HG02884 (cell line): ENCODE results near the gene CUBN.

Experiments used
- ATAC-seq: cut with Tn5 transposase; IDR thresholded peaks from one replicate; pipeline ENCODE4 v1.9.1; 2021; ENCODE audit warnings: mild to moderate bottlenecking, moderate library complexity; ENCODE audit not compliant: unreplicated experiment

Gene CUBN

GRCh38 chr10:16992611-16993119, 136.9 kb downstream of the CUBN start:
- ATAC-seq = no peak

GRCh38 chr10:16991011-16991410, 138.6 kb downstream of the CUBN start:
- no peak for ATAC-seq

GRCh38 chr10:16989826-16990293, 139.8 kb downstream of the CUBN start:
- ATAC-seq = no peak

GRCh38 chr10:16988900-16989299, 140.7 kb downstream of the CUBN start:
- no peak for ATAC-seq

- ATAC-seq = no peak
Observed at GRCh38 chr10:16987976-16988610, 141.5 kb downstream of the CUBN start.

GRCh38 chr10:16987206-16987621, 142.4 kb downstream of the CUBN start:
- no peak for ATAC-seq

GRCh38 chr10:16986406-16987205, 143.0 kb downstream of the CUBN start:
- ATAC-seq = no peak

- ATAC-seq = no peak
Observed at GRCh38 chr10:16986082-16986405, 143.6 kb downstream of the CUBN start.

- ATAC-seq = no peak
Observed at GRCh38 chr10:16984242-16984641, 145.4 kb downstream of the CUBN start.

- no peak for ATAC-seq
Observed at GRCh38 chr10:16976803-16977202, 152.8 kb downstream of the CUBN start.

- no peak for ATAC-seq
Observed at GRCh38 chr10:16975188-16975587, 154.4 kb downstream of the CUBN start.

GRCh38 chr10:16968416-16969041, 161.1 kb downstream of the CUBN start:
- no peak for ATAC-seq

- no peak for ATAC-seq
Observed at GRCh38 chr10:16967866-16968415, 161.7 kb downstream of the CUBN start.

- ATAC-seq = no peak
Observed at GRCh38 chr10:16966991-16967865, 162.4 kb downstream of the CUBN start.

- no peak for ATAC-seq
Observed at GRCh38 chr10:16965740-16966447, 163.7 kb downstream of the CUBN start.

GRCh38 chr10:16965344-16965616, 164.3 kb downstream of the CUBN start:
- ATAC-seq = no peak

- ATAC-seq = no peak
Observed at GRCh38 chr10:16964576-16965343, 164.9 kb downstream of the CUBN start.

- no peak for ATAC-seq
Observed at GRCh38 chr10:16960551-16960950, 169.1 kb downstream of the CUBN start.

GRCh38 chr10:16957038-16957437, 172.6 kb downstream of the CUBN start:
- ATAC-seq = no peak
